HG02970 (cell line): ENCODE data around the gene CFAP77.

Experiments used
- ATAC-seq: cut with Tn5 transposase; IDR thresholded peaks from one replicate; pipeline ENCODE4 v1.9.1; 2021; ENCODE audit warnings: mild to moderate bottlenecking, moderate library complexity, moderate number of reproducible peaks; ENCODE audit not compliant: unreplicated experiment, low FRiP score

Gene CFAP77

DNA sequence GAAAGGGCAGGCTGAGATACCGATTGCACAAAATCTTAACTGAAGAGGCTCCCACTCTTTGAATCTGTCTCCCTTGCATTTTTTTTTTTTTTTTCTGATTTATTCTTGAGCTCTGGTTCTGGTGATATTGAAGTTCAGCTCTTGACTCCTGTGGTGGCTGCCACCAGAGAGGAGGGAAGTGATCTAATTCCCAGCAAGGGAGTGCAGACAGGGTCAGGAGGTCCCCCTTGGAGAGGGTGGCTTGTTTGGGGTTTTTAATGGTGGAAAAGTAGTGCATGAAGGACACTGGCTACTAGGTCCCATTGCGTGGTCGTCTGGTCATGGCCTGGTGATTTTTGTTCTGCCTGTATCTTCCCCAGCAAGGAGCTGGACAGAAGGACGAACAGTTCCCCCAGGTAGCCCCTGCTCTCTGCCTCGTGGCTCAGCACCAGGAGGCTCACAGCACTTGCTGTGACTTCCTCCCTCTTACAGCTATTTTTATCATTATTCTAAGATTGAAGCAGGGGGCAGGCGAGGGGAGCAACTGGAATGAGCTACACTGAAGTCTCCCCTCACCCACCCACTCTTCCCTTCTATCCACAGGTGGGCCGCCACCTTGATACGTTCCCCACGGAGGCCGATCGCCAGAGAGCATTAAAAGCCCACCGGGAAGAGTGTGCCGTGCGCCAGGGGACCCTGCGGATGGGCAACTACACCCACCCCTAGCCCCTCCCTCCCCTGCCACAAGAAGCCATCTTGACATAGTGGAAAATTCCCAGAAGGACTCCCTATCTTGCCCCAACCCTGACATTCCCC lies 162.0 kb downstream of the CFAP77 start:
- ATAC-seq, result no peak

DNA sequence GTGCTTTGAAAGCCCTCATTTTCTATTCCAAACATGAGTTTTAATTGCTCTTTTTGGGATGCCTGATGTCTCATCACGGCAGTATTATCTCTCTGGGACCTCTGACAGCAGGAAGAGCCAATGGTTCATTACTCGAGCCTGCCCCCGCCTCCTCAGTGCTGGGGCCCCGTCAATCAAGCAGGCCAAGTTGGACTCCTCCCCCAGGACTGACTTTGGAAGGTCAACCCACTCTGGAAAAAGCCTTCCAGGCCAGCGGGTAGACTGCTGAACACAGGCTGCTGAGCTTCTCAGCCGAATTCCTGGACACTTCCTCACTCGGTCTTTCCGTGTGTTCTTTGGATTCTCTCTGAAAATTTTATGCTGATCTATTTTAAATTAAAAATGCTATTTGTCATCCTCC lies 162.9 kb downstream of the CFAP77 start:
- ATAC-seq, result no peak

DNA sequence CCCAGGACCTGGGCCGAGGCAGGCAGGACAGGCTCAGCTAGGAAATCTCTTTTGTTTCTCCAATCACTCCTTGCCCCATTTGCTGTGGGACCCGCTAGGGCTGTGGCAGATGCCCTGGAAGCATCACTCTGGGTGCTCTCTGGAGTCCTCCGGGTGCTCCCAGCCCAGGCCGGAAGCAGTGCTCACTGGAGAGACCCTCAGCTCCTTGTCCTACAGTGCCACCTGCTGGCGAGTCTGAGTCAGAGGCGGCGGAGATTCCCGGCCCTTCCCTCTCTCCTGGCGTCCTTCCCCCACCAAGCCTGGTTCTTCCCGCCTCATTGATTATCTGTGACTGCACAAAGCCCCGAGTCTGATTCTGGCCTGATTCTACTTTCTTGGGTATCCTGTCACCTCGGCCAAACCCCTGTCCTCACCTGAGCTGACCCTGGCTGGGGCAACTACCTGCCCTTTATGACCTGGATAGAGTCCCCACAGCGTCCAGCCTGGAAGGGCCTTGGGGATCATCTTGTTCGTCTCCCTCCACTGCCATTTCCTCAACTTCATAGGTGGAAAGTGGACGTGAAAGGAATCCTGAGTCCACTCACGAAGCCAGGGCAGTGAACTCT lies 165.1 kb downstream of the CFAP77 start:
- no peak for ATAC-seq

DNA sequence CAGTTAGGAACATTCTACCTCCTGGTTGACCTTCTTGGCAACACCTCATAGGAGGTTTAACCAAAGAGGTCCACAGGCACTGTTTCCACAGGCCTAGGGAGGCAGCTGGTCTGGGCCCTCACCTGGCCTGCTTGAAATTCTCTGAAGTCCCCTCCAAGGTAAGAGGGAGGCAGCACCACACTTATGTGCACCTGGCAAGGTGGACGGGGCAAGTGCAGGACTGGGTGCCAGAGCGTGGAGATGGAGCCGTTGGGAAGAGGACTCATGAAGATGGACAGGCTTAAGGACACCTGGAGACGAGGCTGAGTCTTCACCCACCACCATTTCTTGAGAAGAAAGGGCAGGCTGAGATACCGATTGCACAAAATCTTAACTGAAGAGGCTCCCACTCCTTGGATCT lies 165.8 kb downstream of the CFAP77 start:
- ATAC-seq, result no peak

DNA sequence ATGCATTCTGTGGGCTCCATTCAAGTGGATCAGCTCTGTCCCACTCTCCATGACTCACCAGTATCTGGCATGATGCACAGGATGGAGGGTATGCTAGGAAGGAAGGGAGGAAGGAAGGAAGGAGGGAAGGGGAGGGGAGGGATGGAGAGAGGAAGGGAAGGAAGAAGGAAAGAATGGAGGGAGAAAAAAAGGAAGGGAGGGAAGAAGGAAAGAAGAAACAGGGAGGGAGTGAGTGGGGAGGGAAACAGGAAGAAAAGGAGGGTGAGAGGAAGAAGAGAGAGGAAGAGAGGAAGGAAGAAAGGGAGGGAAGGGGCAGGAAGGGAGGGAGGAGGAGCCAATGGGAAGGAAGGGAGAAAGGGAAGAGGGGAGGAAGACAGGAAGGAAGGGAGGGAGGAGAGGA lies 167.1 kb downstream of the CFAP77 start:
- ATAC-seq, result no peak

DNA sequence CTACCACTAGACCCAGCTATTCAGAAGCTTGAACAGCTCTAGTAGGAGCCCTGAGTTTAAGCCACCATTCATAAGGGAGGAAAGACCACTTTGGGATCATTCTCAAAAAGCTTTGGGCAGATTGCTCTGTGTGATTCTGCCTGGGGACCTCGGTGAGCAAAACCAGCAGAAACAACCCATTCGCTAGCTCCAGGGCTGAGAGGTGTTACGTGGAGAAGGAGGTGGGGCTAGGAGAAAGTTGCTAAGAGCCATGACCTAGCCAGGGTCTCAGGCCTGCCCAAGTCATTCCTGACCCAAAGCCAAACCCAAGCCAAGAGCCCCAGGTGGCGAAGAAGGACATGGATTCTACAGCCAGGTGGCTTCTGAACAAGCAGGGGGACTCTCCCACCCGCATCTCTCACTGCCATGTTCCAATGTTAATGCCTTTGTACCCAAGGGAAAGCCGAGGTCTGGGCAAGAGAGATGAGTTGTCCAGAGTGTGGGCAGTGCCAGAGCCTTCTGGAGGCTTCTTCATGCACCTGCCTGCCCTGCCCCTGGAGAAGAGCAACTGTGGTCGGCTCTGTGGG lies 168.4 kb downstream of the CFAP77 start:
- no peak for ATAC-seq

DNA sequence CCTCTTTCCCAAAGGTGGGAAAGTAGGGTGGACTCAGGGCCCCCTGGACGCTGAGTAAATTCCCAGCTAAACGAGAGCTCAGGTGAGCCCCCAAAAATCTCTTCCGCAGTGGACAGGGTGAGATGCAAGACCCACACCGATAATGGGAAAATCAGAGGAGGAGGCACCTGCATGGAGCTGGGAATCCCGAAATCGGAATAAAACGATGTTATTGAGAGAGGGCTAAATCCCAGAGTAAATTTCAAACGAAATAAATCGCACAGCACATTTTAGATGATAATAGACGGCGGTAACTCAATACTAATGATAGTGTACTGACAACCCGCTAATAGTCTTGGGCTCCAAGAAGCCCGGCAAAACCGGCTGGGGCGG lies 169.4 kb downstream of the CFAP77 start:
- no peak for ATAC-seq

DNA sequence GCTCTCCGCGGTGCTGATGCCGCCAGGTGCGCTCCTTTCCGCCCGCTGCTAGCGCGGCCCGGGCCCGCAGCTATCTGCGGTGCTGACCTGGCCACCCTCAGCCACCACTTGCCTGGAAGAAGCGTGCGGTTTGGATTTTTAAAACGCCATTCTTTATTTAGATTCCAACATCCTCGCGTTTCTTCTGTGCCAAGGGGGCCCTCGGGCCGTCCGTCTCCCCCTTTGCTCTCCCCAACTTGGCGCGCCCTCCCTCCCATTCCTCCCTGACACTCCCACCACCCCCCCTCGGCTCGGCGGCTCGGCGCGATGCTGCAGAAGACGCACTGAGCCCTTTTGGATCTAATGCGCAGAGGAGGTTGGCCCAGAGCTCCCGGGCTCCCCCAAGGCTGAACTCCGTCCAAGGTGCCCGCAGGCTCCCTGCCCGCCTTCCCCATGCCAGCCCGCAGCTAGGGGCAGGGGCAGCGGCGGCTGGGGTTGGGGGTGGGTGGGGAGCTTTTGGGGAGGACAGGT lies 172.3 kb downstream of the CFAP77 start, which contains the start of gene BARHL1:
TSS of gene BARHL1 (plus strand) at position 331 of the 510 bp plus-strand sequence. CDS start 192 bp downstream, outside the sequence.
- no peak for ATAC-seq

DNA sequence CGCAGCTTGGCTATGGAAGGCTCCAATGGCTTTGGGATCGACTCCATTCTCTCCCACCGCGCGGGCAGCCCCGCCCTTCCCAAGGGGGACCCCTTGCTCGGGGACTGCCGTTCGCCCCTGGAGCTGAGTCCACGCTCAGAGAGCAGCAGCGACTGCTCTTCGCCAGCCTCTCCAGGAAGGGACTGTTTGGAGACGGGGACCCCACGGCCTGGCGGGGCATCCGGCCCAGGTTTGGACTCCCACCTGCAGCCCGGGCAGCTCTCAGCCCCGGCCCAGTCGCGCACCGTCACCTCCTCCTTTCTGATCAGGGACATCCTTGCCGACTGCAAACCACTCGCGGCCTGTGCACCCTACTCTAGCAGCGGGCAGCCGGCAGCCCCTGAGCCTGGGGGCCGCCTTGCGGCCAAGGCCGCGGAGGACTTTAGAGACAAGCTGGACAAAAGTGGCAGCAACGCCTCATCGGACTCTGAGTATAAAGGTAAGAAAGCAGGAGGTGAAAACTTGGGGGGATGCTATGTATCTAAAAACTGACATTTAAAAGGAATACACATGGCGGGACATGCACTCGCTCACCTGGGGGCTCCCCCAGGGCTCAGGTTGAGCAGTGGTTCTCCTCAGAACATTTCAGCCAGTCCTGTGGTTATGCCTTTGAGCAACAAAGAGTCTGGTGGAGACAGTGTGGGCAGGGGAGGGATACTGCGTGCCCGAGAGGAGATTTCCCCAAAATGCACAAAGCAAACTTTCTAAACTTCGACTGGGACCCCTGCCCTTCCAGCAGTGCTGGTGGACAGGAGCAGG lies 173.0 kb downstream of the CFAP77 start:
- no peak for ATAC-seq

DNA sequence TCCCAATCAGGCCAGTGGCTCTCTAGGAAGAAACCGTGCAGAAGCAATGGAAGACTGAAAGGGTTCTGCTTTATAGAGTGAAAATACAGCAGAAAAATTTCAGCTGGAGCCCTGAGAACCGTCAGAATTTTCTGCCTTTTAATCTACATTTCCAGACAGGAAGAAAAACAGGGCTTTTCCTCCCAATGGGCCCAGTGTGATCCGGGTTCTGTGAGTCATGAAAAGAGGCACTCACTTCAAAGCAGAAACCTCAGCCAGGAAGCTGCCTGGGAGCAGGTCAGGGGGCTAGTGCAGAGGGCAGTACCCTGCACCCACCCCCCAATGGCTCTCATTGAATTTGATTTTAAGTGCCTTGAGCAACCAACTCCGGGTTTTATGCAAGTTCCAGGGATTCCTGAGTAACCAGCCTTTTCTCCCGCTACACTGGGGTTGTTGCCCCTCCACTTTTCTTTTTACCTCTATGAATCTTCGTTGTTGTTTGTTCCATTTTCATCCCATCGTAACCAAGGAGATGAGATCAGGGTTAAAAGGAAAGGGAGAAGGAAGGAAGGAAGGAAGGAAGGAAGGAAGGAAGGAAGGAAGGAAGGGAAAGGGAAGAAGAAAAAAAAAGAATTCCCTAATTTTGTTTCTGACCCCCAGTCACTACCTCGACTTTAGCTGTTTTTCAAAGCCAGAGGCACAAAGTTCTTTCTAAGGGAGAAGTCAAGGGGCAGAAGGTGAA lies 173.7 kb downstream of the CFAP77 start:
- no peak for ATAC-seq

DNA sequence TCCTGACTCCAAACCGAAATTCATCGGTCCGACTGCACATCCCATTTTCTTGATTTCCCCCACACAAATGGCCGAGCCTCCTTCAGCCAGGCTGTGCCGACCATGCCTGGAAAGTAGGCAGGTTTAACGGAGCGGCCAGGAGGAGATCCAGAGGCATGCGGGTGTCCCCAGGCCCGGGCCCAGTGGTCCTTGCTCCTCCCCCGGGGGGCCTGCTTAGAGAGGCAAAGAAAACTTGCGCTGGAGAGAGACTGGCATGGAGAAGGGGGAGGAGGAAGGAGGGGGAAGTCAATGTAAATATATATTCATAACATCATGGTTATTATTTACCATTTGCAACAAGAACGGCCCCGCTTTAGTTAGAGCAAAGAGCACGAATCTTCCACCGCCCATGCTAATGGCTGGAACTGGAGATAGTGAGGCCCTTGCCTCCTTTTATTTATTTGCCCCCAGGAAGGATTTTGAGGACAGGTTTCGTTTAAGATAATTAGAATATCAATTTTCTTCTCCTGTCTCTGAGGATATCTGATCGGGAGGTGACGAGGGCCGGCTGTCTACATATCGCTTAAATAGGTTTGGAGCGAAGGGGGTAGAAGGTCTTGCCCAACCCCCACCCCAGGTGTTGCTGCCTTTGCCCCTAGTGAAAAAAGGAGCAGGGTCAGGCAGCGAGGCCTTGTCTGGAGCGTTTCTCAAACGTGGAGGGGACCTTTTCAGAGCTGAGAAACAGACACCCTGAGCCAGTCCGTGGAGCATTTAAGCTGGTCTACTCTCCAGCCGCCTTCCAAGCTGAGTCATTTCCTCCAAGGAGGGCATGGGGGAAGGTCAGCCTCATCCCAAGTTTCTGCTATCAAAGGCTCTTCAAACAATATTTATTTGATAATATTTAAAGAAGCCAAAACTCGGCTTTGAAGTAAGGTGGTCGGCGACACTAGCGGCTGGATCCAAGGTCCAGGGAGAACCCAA lies 174.9 kb downstream of the CFAP77 start:
- no peak for ATAC-seq

DNA sequence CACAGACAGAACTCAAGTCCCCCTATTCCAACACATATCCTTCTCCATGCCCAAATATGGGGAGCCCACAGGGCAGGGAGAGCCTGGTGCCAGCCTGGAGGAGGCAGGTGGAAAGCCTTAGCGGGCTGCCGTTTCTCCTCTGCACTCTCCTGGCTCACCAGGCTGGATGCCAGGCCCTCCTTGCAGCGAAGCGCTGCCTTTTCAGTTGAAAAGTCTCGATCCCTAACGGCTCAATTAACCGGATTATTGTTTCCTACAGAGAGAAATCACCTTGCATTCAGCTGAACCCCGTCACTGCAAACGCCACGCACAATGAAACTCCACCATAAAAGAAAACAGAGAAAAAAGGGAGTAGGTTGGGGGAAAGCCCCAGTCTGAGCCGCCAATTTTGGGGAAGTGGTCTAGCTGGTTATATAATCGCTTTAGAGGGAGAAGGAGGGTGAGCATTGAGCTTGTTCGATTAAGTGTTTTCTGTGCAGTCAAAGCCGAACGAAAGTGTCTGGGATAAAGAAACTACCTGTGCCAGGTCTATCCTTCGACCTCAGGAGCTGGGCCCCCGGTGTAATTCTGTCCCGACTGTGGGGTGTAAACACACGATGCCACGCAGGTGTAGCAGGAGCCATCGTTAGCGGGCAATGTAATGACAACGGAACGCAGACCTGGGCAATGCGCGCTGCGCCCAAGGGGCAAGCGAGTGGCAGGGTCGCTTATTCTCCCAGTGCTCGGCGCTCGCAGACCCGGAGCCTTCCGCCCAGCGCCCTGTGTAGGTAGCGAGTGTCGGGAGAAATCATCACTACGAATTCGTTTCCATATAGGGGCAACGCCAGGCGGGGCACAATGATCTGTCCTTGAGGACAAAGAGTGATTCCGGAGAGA lies 176.2 kb downstream of the CFAP77 start:
- no peak for ATAC-seq

DNA sequence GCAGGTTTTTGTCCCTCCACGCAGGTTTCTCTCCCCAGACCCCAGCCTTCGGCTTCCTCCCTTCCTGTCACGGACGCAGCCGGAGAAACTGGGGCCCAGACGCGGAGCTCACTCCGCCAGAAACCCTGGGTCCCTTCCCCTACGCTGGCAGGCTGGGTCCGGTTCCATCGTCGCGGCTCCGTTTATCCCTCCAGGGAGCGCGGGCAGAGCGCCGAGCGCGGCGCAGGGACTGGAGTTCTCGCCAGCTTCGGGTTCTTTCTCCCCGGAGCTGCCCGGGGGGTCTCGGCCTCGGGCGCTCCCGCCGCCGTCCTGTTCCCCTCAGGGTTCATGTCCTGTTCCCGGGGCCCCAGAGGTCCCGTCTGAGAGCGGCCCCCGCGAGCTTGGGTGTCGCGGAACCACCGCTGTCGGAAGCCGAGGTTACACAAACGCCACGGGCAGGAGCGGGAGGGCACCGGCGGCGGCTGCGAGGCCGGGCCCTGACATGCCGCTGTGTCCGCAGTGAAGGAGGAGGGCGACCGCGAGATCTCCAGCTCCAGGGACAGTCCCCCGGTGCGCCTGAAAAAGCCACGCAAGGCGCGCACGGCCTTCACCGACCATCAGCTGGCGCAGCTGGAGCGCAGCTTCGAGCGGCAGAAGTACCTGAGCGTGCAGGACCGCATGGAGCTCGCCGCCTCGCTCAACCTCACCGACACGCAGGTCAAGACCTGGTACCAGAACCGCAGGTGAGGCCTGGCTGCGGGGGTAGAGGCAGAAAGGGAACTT lies 177.0 kb downstream of the CFAP77 start:
- no peak for ATAC-seq

DNA sequence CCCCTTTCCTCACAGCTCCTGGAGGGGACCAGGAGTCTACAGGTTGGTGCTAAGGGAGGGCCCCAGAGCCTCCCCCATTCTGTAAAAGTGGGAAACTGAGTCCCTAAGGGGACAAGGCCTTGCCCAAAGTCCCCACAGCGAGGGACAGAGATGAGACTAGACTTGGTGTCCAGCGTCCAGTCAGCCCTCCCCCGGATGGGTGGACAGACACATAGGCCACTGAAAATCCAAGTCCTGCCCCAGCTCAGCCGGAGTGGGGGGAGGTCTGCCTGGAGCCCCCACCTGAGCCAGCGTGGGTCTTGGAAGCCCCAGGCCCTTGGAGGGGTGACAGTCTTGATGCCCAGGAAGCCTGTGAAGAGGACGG lies 177.6 kb downstream of the CFAP77 start:
- no peak for ATAC-seq

DNA sequence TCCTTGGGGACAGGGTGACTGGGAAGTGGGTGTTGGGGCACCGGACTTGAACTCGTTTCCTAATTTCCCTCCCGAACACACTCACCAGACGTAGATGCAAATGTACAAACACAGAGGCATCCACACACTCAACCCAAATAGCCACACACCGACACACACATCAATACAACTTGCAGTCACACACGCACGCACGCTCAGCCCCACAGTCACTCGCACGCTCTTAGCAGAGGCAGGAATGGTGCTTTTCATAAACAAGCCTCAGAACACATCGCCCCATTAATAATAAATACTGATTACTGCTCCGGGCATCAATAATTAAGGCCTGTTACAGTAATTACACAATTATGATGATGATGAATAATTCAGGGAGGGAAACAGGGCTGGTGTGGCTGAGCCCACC lies 178.1 kb downstream of the CFAP77 start:
- ATAC-seq, result no peak

DNA sequence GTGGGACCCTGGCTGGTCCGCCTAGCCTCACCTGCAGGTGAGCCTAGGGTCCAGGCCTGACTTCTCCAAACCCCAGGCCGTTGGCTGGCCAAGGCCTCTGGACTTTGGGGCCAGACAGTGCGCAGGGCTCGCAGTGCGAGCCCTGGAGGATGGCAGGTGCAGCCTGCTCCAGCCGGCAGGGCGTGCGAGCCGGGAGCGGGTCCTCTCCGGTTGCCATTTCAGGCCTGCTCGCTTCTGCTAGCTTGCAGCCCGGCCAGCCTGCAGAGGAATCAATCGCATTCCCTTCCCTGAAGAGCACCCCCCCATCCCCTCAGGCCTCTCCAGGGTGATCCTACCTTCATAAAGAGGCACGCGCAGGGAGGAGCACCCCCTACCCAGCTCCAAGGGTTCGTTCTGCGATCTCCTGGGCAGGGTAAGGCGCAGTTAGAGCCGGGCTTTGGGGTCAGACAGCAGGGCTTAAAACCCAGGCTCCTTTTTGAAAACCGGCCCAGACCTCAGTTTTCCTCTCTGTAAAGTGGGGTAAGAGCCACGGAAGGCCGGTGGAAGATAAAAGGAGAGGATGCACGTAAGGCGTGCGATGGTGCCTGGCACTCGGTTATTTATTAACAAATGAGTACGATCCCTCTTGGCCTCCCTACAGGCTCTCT lies 178.6 kb downstream of the CFAP77 start:
- no peak for ATAC-seq
